ENCODE results near the gene SEMA3E. TPM values are rescaled to one million over a fixed set of nuclear protein-coding genes. Genes with fewer than 3 reads are reported as not detected.

The SEMA3E gene
- total RNA-seq, 1 experiment from 2014 or later: 3.6 TPM

GRCh38 chr7:83546586-83546985, 102.4 kb downstream of the SEMA3E start:
- H3K27ac ChIP-seq (ENCODE audit: low read length): peak overlapping the region; percentile 69
- CTCF ChIA-PET: no interaction called here
- ATAC-seq: peak; percentile 29

GRCh38 chr7:83541187-83541960, 107.6 kb downstream of the SEMA3E start:
- ChIA-PET CTCF (no interaction called here), POLR2A (ENCODE audit: unreplicated experiment) (no interaction called here)
- no peak for TF ChIP-seq EZH2phosphoT487 (IDR thresholded peaks at IDR 0.05; ENCODE audit: borderline replicate concordance, low read length)
- TF ChIP-seq EZH2 (IDR thresholded peaks at IDR 0.05; ENCODE audit: low read length, unreplicated experiment): no peak
- no peak for TF ChIP-seq CTCF (conservative IDR thresholded peaks at IDR 0.05; ENCODE audit: low read depth, low read length)
- peaks cover 4% of the 10 kb centered on the region for H3K4me1 ChIP-seq (ENCODE audit: insufficient read depth, low read length)
- H3K79me2 ChIP-seq (ENCODE audit: low read length): no peaks in the 10 kb centered on the region
- no peaks in the 10 kb centered on the region for H3K27me3 ChIP-seq (ENCODE audit: low read length)
- no peak overlapping the region for H3K4me2 ChIP-seq (ENCODE audit: low read length)
- H3K9ac ChIP-seq (ENCODE audit: low read length): no peak overlapping the region
- DNase-seq (no peak), ATAC-seq (peak; percentile 81)
- no peaks in the 10 kb centered on the region for H4K20me1 ChIP-seq (ENCODE audit: low read length)
- no peaks in the 10 kb centered on the region for H3F3A ChIP-seq (ENCODE audit: low read length, unreplicated experiment)
- H3K9me3 ChIP-seq (ENCODE audit: low read length): no peaks in the 10 kb centered on the region
- intact Hi-C loops (cut with micrococcal nuclease): no loop called here
- no TSS peak for BruUV-seq (replicated peaks)
- H3K36me3 ChIP-seq (ENCODE audit: low read depth, low read length): no peaks in the 10 kb centered on the region
- H3K27ac ChIP-seq (ENCODE audit: low read length): no peak overlapping the region
- H3K4me3 ChIP-seq (ENCODE audit: low read length): no peak overlapping the region
- H2AFZ ChIP-seq (ENCODE audit: low read length): no peak overlapping the region
- H3K9me2 ChIP-seq (replicated peaks; ENCODE audit: low read length): no peaks in the 10 kb centered on the region

More at GRCh38 chr7:83546586-83546985, 102.4 kb downstream of the SEMA3E start:
- POLR2A ChIA-PET (ENCODE audit: unreplicated experiment): no interaction called here
- H3K79me2 ChIP-seq (ENCODE audit: low read length): no peaks in the 10 kb centered on the region
- TF ChIP-seq CTCF (conservative IDR thresholded peaks at IDR 0.05; ENCODE audit: low read depth, low read length): no peak
- H4K20me1 ChIP-seq (ENCODE audit: low read length): no peaks in the 10 kb centered on the region
- no TSS peak for BruUV-seq (replicated peaks)
- peaks cover 6% of the 10 kb centered on the region for H3F3A ChIP-seq (ENCODE audit: low read length, unreplicated experiment)
- peak overlapping the region; percentile 52 for H3K4me2 ChIP-seq (ENCODE audit: low read length)
- peak; percentile 70 for DNase-seq
- H2AFZ ChIP-seq (ENCODE audit: low read length): no peak overlapping the region
- peaks cover 28% of the 10 kb centered on the region for H3K4me1 ChIP-seq (ENCODE audit: insufficient read depth, low read length)
- no peaks in the 10 kb centered on the region for H3K27me3 ChIP-seq (ENCODE audit: low read length)
- no peak overlapping the region for H3K4me3 ChIP-seq (ENCODE audit: low read length)
- H3K36me3 ChIP-seq (ENCODE audit: low read depth, low read length): no peaks in the 10 kb centered on the region
- no peaks in the 10 kb centered on the region for H3K9me3 ChIP-seq (ENCODE audit: low read length)
- no peaks in the 10 kb centered on the region for H3K9me2 ChIP-seq (replicated peaks; ENCODE audit: low read length)
- intact Hi-C loops (cut with micrococcal nuclease): no loop called here
- no peak overlapping the region for H3K9ac ChIP-seq (ENCODE audit: low read length)

DNA sequence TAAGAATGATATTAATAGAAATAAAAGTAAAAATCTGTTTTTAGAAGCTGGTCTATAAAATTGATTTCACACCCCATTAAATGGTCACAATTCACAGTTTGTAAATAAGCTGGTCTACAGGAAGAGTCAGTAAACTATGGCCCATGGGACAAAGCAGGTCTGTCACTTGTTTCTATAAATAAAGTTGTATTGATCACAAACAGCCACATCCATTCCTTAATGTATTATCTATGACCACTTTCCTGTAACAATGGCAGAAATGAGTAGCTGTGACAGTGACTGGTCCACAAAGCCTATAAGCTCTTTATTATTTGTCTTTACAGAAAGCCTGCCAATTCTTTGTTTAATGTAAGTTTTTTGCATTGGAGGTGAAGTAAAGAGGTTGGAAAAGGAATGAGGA, 114.5 kb downstream of the SEMA3E start:
- POLR2A ChIA-PET (ENCODE audit: unreplicated experiment): no interaction called here
- H3F3A ChIP-seq (ENCODE audit: low read length, unreplicated experiment): no peaks in the 10 kb centered on the region
- H3K27ac ChIP-seq (ENCODE audit: low read length): no peak overlapping the region
- CTCF ChIA-PET: interaction anchor here (0.6 kb wide), 1 partner anchor 58 kb away, joined by 3 read pairs; no protein-coding TSS in a partner anchor
- DNase-seq (no peak), ATAC-seq (peak; percentile 42)
- H3K9ac ChIP-seq (ENCODE audit: low read length): no peak overlapping the region
- no peaks in the 10 kb centered on the region for H3K9me3 ChIP-seq (ENCODE audit: low read length)
- no peak overlapping the region for H3K4me2 ChIP-seq (ENCODE audit: low read length)
- no peaks in the 10 kb centered on the region for H3K27me3 ChIP-seq (ENCODE audit: low read length)
- H2AFZ ChIP-seq (ENCODE audit: low read length): no peak overlapping the region
- TF ChIP-seq CTCF (conservative IDR thresholded peaks at IDR 0.05; ENCODE audit: low read depth, low read length) (no peak), EZH2phosphoT487 (IDR thresholded peaks at IDR 0.05; ENCODE audit: borderline replicate concordance, low read length) (no peak), EZH2 (IDR thresholded peaks at IDR 0.05; ENCODE audit: low read length, unreplicated experiment) (no peak)
- H3K9me2 ChIP-seq (replicated peaks; ENCODE audit: low read length): no peaks in the 10 kb centered on the region
- no peaks in the 10 kb centered on the region for H3K79me2 ChIP-seq (ENCODE audit: low read length)
- H3K4me3 ChIP-seq (ENCODE audit: low read length): no peak overlapping the region
- H4K20me1 ChIP-seq (ENCODE audit: low read length): no peaks in the 10 kb centered on the region
- intact Hi-C loops (cut with micrococcal nuclease): no loop called here
- H3K4me1 ChIP-seq (ENCODE audit: insufficient read depth, low read length): peaks cover 14% of the 10 kb centered on the region
- no peaks in the 10 kb centered on the region for H3K36me3 ChIP-seq (ENCODE audit: low read depth, low read length)
- no TSS peak for BruUV-seq (replicated peaks)

All from PC-3 (cell line).